ENCODE results near the gene RBM28. TPM values are rescaled to one million over a fixed set of nuclear protein-coding genes. Genes with fewer than 3 reads are reported as not detected.

RBM28 gene
- total RNA-seq, 1 experiment from 2014 or later, result 70.0 TPM

GRCh38 chr7:128268233-128268632, 75.5 kb downstream of the RBM28 start:
- H3K27me3 ChIP-seq (ENCODE audit: insufficient read depth, low read length), result no peaks in the 10 kb centered on the region
- H2AFZ ChIP-seq (ENCODE audit: low read length), result no peak overlapping the region
- no peak overlapping the region for H3K9ac ChIP-seq (ENCODE audit: extremely low read depth, insufficient read length, low read length)
- H3K9me3 Mint-ChIP-seq, result no peaks in the 10 kb centered on the region; a peak in 1 of 5 replicates
- no peak for DNase-seq
- H4K5ac ChIP-seq (ENCODE audit: insufficient read length, low read depth, low read length), result no peak overlapping the region
- no peak overlapping the region for H4K91ac ChIP-seq (ENCODE audit: insufficient read length, low read depth, low read length)
- H3K14ac ChIP-seq (ENCODE audit: insufficient read depth, low read length), result no peak overlapping the region
- H3K4ac ChIP-seq (ENCODE audit: low read depth, low read length), result no peak overlapping the region
- H3K79me2 ChIP-seq (ENCODE audit: insufficient read depth, low read length), result no peaks in the 10 kb centered on the region
- H3K36me3 Mint-ChIP-seq (ENCODE audit: insufficient read depth in 1 of 3, low read depth in 3 of 3), result no peaks in the 10 kb centered on the region
- H2BK5ac ChIP-seq (ENCODE audit: insufficient read length, low read length), result no peak overlapping the region
- H3K23ac ChIP-seq (ENCODE audit: insufficient read length, low read depth, low read length), result no peak overlapping the region
- no peak overlapping the region for H4K8ac ChIP-seq (replicated peaks; ENCODE audit: insufficient read length, low read depth, low read length)
- peaks cover 46 to 59% of the 10 kb centered on the region in 2 experiments for H3K4me1 Mint-ChIP-seq
- H3K27me3 Mint-ChIP-seq (ENCODE audit: low read depth), result peaks cover 3% of the 10 kb centered on the region
- no peak overlapping the region for H3K27ac ChIP-seq (ENCODE audit: insufficient read length, low read depth, low read length)
- H3K56ac ChIP-seq (ENCODE audit: insufficient read length, low read depth, low read length), result no peak overlapping the region
- no CpG with 5 or more reads among the region's 2 CpGs for WGBS (ENCODE audit: extremely low coverage, insufficient read length, low lambda C conversion rate)
- no peak overlapping the region for H2BK12ac ChIP-seq (ENCODE audit: insufficient read length, low read depth, low read length)
- no peak overlapping the region for H2BK20ac ChIP-seq (ENCODE audit: low read depth, low read length, poor library complexity, severe bottlenecking)
- no peaks in the 10 kb centered on the region for H4K20me1 ChIP-seq (ENCODE audit: control insufficient read depth, insufficient read depth, insufficient read length)
- H3K23me2 ChIP-seq (ENCODE audit: insufficient read length, low read depth, low read length, poor library complexity, severe bottlenecking), result no peaks in the 10 kb centered on the region
- H3T11ph ChIP-seq (ENCODE audit: low read length), result no peak overlapping the region
- H3K27ac Mint-ChIP-seq, result no peak overlapping the region
- no peak for TF ChIP-seq CTCF (conservative IDR thresholded peaks at IDR 0.05)
- no peak overlapping the region for H3K4me2 ChIP-seq (ENCODE audit: insufficient read depth, insufficient read length, low read length)
- no peaks in the 10 kb centered on the region for H3K9me3 ChIP-seq (ENCODE audit: control insufficient read depth, low read depth, low read length)
- no peak overlapping the region for H2AK5ac ChIP-seq (ENCODE audit: insufficient read length, low read length)
- no peak overlapping the region for H3K18ac ChIP-seq (ENCODE audit: insufficient read length, low read depth, low read length)
- H3K4me3 Mint-ChIP-seq, result no peak overlapping the region
- H2BK120ac ChIP-seq (ENCODE audit: low read depth, low read length, poor library complexity, severe bottlenecking), result no peak overlapping the region
- no peaks in the 10 kb centered on the region for H3K79me1 ChIP-seq (ENCODE audit: insufficient read depth, low read depth, low read length, poor library complexity, severe bottlenecking)
- H2BK15ac ChIP-seq (ENCODE audit: low read depth, low read length), result no peak overlapping the region
- peaks cover 13% of the 10 kb centered on the region; the same call in 1 of the 2 replicates for H3K4me1 ChIP-seq (ENCODE audit: insufficient read depth, low read length)
